ENCODE results near the gene CSTF1.
"Not testable (repeated sequence)": the region's sequence is repeated elsewhere in the genome, so short reads cannot be mapped to it uniquely, and the experiment has no call there.

Gene CSTF1

DNA sequence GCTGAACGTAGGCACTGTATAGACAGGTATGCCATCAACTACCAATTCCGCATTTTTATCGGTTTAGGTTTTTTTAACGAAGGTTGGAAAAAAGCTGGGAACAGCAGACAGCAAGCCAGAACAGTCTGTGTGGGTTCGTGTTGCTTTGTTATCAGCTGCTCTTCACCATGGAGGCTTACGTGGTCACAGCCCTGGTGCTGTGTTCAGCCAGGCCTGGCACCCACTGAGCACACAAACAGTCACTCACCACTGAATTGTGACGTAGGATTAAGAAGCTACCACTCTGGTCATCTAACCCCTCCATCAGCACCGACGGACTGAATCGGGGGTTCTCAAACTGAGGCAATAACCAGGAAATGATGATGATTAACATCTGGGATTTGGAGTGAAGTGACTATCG lies 20.5 kb upstream of the CSTF1 start:
- DNase-seq: no peak

GRCh38 chr20:56372850-56373249 lies 19.6 kb upstream of the CSTF1 start:
- DNase-seq: no peak

DNA sequence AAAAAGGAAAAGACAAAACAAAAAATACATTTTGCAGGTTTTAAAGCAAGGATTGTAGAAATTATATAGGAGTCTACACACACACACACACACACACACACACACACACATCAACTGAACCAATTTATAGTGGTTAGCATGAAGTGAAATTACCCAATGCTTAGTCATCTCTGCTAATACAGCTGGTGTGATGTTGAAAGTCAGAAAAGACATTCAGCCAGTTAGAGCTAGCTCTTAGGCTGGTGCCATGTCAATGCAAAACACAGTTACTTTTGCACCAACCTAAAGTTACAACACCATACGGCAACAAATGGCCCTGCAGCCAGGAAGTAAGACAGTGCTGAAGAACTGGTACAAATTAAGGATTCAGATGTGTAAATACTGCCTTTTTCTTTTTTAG lies 18.5 kb upstream of the CSTF1 start:
- DNase-seq: no peak

DNA sequence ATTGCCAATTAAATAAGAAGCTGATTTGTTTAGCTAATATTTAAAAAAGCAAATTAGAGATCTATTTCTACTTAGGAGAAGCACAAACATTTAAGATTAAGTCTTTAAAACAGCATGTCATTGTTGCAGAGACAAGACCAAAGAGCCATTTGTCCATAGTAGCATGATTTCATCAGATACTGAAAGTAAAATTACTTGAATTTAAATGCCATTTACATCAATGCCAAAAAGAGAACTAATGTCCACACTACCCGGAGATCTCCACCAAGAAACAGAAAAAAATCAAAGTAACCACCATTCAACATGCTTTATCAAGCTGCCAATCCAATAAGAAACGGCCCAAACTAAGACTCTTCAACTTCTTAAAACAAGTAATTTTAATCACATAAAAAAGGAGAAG lies 16.1 kb upstream of the CSTF1 start:
- no peak for DNase-seq

DNA sequence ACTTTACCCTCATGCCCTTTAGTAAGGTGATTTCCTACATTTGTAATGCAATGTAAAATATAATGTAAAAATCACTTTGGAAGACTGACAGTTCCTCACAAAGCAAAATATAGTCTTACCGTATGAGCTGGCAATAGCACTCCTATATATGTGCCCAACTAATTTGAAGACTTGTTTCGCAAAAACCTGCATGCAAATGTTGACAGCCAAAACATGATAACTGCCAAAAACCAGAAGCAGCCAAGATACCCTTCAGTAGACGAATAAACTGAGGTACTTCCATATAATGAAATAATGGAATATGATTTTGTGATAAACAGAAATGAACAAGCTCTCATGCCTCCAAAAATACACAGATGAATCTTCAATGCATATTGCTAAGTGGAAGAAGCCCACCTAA lies 14.1 kb upstream of the CSTF1 start:
- no peak for DNase-seq

DNA sequence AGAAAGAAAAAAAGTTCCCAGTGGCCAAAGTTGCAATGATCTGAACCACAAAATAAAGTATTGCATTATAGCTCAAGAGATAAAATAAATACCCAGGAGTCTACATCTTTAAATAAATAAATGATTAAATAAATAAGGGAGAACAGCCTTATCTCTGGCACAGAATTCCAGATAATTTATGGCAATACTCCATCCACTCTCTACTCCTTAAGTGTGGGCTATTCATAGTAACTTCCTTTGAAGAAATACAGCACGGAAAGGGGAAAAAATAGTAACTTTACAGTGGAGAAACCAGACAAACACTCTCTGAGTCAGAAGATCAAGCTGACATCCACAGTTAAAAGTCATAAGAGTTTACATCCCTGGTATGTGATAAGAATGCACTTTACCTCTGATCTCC lies 12.1 kb upstream of the CSTF1 start:
- DNase-seq: no peak

GRCh38 chr20:56381501-56381900 lies 10.9 kb upstream of the CSTF1 start:
- DNase-seq: no peak

DNA sequence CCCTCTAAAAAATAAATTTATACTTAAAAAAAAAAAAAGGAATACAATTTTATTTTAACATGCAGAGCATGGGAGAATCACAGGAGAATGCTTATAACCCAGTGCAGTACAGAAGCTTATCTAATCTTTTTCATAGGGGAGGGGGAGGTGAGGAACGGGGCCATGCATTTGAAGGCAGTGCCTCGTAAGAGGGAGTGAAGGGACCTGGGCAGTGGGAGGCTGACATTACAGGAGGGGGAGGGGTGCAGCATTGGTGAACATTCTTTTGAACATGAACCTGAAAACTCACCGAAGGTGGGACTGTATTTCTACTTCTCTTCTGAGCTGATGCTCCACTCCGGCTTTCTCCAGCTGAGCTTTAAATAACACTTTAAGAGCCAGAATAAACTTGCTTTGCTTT lies 9.7 kb upstream of the CSTF1 start:
- no peak for DNase-seq

DNA sequence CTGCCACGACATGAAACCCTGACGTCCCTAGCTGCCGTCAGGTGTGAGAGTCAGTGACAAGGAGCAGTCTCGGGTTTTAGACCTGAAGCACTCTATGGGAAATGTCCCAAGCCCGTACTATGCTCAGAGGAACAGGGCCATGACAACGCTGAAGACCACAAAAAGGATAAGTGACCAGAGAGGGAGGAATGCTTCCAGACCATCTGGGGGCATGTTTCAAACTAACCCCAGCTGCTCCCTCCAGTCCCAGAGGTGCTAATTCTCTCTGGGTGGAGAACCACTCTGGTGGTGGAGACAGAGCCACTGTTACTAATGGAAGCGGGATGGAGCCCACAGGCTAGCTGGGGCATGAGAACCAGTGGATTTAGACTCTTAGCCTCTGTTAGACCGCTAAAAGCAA lies 9.1 kb upstream of the CSTF1 start:
- DNase-seq: no peak

DNA sequence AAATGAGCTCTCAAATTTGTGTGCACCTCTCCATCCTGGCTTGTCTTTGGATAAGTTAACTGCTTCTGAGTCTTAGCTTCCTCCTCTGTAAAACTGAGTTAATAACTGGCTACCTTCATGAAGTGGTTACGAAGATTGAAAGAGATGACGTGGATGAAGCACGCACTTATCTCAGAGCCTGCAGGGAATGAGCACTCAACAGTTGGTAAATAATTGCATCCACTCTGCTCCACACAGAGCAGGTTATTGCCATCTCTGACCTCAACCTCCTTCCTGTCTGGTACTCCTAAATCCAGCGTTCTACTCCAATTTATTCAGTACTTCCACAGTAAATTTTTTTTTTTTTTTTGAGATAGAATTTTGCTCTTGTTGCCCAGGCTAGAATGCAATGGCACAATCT lies 7.3 kb upstream of the CSTF1 start:
- no peak for DNase-seq

DNA sequence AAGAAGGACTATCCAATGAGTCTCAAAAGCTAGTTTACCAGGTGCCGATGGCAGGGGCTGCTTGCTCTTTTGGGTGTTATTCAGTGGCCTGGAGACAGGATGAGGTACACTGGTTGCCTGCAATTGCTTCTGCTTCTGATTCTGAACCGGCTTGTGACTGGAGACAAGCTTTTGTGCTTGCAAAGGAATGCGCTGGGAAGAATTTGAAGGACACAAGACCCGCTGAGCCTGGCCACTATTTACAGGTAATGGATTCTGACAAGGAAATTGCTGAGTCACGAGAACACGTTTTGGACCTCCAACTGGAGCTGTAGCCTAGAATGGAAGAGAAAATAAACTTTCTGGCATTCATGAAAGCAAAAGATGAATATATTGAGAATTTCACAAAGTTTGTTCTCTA lies 6.2 kb upstream of the CSTF1 start:
- DNase-seq: no peak

DNA sequence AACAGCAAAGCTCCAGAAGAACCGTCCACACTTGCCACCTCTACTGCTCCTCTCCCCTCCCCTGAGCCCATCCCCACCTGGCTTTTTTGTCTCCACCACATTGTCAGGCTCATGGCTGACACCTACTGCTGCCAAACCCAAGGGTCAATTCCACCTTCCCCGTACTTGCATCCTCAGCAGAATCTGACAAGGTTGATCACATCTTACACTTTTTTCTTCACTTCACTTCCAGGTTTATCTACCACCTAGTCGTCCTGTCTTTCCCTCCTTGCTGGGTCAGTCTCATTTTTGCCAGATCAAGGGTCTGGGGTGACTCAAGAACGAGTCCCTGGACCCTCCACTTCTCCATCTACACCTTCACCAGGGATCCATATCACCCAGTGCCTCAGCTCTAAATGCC lies 3.6 kb upstream of the CSTF1 start:
- DNase-seq: no peak

- no peak for DNase-seq
Observed at GRCh38 chr20:56389807-56390206, 2.6 kb upstream of the CSTF1 start.

GRCh38 chr20:56390396-56390795 lies 2.0 kb upstream of the CSTF1 start:
- not testable (repeated sequence) for DNase-seq

DNA sequence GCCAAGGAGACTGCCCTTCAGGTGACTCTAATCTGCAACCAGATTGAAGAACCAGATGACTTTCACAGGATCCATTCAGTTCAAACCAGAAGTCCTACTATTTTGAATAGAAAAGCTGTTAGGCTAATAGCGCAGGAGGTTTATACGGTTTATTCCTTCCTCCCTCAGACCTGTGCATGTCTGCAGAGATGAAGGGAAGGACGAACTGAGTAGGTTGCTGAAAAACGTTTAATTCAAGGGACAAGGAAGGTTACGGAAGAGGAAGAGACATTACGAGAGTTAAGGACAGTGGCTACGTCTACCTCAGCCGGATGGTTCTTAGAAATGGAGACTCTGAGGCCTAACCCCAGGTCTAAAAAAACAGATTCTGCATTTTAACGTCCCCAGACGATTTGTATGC lies 1.4 kb upstream of the CSTF1 start:
- DNase-seq: no peak

DNA sequence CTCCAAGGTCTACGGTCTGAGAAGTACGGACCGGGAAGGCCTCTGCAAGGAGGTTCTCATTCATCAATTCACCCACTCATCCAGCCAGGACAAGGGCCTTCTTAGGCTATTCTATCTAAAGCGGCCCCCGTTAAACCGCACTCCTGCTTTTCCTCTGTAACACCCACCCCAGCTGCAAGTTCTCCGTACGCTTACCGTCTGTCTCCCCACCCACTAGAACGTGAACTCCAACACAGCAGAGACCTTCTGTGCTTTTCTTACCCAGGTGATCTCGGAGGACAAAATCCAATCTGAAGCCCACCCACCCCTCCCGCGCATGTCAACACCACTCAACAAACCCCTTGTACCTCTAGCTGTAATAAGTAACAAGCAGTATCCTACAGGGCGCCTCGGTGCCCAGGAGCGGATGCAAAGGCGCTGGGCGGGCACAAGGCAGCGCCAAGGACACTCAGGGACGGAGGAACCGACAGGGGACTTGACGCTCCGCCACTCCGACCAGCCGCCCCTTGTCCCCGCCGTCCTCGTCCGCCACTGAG lies 781 bp upstream of the CSTF1 start:
- DNase-seq: no peak

- DNase-seq: peak; percentile 20
Observed at GRCh38 chr20:56392881-56393482, 537 bp downstream of the CSTF1 start.

- no peak for DNase-seq
Observed at GRCh38 chr20:56393653-56394052, 1.2 kb downstream of the CSTF1 start.

- DNase-seq: no peak
Observed at GRCh38 chr20:56395166-56395565, 2.7 kb downstream of the CSTF1 start.

- DNase-seq: peak; percentile 27
Observed at GRCh38 chr20:56400001-56400640, 7.7 kb downstream of the CSTF1 start.

- no peak for DNase-seq
Observed at GRCh38 chr20:56403465-56403864, 11.0 kb downstream of the CSTF1 start.

- not testable (repeated sequence) for DNase-seq
Observed at GRCh38 chr20:56405356-56405755, 12.9 kb downstream of the CSTF1 start.

DNA sequence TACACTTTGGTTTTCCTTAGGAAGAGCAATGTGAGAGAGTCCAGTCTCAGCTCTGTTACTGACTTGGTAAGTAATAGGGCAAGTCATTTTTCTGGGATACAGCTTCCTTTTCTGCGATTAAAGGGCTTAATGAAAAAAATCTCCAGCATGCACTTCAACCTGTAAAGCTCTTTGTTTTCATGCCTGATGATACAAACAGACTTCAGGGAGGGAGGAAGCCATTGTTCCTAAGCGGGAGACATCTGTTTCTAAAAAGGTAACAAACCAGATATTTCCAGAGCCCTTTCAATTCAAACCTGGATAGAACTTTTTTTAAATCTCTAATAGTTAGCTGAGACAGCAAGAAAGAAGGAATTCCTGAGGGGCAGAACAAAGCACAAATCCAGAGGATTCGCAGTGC lies 14.5 kb downstream of the CSTF1 start:
- DNase-seq: no peak

DNA sequence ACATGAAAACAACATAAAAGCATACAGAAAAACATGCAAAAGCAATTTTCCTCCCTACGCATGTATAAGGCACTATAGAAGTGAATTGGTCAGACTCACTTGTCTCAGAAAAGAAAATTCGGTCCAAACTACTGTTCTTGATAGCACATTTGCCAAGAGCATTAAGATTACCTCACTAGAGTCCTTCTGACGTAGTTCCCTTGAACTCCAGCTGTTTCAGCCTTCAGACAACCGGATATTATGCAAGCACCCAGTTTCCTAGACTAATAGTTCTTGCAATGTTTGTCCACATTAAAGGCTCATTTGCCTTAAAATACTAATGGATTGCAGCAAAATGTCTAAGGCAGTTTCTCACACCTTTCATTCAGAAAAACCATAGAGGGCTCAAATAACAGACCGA lies 17.1 kb downstream of the CSTF1 start:
- DNase-seq: no peak

DNA sequence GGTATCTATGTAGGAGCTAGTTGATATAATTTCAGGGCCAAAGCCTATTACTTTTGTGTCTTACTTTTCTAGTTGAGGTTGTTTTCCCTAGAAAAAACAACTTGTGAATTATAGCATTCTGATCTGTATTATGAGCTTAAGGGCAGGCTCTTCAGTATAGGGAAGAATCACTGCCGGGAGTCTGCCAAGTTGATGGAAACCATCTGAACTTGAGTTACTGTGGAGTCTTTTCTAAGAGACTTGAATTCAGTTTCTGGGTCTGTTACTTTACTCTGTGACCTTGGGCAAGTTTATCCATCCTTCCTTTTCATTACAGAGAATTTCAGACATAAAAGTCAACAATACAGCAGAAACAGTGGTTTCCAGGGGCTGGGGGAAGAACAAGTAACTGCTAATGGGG lies 17.5 kb downstream of the CSTF1 start:
- DNase-seq: no peak
